Fibroblast of lung (primary cell): ENCODE data around the gene SLC19A3.

Source experiments
- CTCF ChIP-seq, 2 donors: IDR thresholded peaks in 1 of 2; conservative IDR thresholded peaks in 1 of 2; 1 replicate in 1 of 2; 2 replicates in 1 of 2; pipeline ENCODE4 v1.5.1; 2011 to 2012; ENCODE audit warnings: low read length in 2 of 2, control low read depth in 1 of 2, inconsistent platforms in 1 of 2, low read depth in 1 of 2, mild to moderate bottlenecking in 1 of 2
- EZH2 ChIP-seq: IDR thresholded peaks from 2 replicates; pipeline ENCODE4 v1.5.1; 2012; ENCODE audit warnings: low read length, control low read depth, mild to moderate bottlenecking; ENCODE audit errors: missing control alignments

- TF ChIP-seq CTCF (conservative IDR thresholded peaks at IDR 0.05 in 1 of 2, IDR thresholded peaks at IDR 0.05 in 1 of 2; ENCODE audit: low read depth in 1 of 2, low read length in 2 of 2) (no peak), EZH2 (no peak)
Observed at GRCh38 chr2:227674485-227674884, 43.3 kb downstream of the SLC19A3 start.
